AG04450 (cell line): ENCODE data around the gene FBN1. TPM values are rescaled to one million over a fixed set of nuclear protein-coding genes. Genes with fewer than 3 reads are reported as not detected.

Experiments
- CTCF ChIA-PET: fragments of 300-600, 350-600 bp; formaldehyde crosslinking; extraction: SDS; loops from one replicate; lab custom pipeline; 2022; ENCODE audit warnings: antibody characterized with exemption, inconsistent platforms; lab: Charles Lee
- POLR2A ChIA-PET: fragments of 350-600 bp; formaldehyde crosslinking; extraction: SDS; loops from one replicate; lab custom pipeline; 2021; ENCODE audit warnings: antibody characterized with exemption, inconsistent platforms; lab: Yijun Ruan, JAX
- DNase-seq: peaks from one replicate; pipeline ENCODE4 v3.0.0-alpha.2; 2011; ENCODE audit warnings: low read depth, low spot score
- H3K27ac ChIP-seq: one replicate; pipeline ENCODE4 v1.5.1; 2012; ENCODE audit warnings: low read depth, low read length, control low read depth
- H3K27me3 ChIP-seq: one replicate; pipeline ENCODE4 v1.6.0; 2012; ENCODE audit warnings: low read length; ENCODE audit not compliant: control insufficient read depth, insufficient read depth
- H3K4me3 ChIP-seq: 2 replicates; pipeline ENCODE4 v1.5.1; 2011; ENCODE audit warnings: mild to moderate bottlenecking, low read depth, low read length, control low read depth
- H3K9me3 ChIP-seq: 2 replicates; pipeline ENCODE4 v1.5.1; 2012; ENCODE audit warnings: low read length; ENCODE audit not compliant: control insufficient read depth, insufficient read depth
- polyA plus RNA-seq: library from polyadenylated mRNA; depleted of rRNA; stranded (reverse); fragments of >200 nt; gene quantifications from 2 replicates; pipeline ENCODE4 v1.2.3, GENCODE V29; 2011
- TF ChIP-seq, protein P1 (sequence below): IDR thresholded peaks from 2 replicates; pipeline ENCODE4 v1.5.1; 2011; ENCODE audit warnings: low read depth, low read length, control low read depth, inconsistent platforms

Gene FBN1
- polyA plus RNA-seq, 1 experiment: 530 TPM

DNA sequence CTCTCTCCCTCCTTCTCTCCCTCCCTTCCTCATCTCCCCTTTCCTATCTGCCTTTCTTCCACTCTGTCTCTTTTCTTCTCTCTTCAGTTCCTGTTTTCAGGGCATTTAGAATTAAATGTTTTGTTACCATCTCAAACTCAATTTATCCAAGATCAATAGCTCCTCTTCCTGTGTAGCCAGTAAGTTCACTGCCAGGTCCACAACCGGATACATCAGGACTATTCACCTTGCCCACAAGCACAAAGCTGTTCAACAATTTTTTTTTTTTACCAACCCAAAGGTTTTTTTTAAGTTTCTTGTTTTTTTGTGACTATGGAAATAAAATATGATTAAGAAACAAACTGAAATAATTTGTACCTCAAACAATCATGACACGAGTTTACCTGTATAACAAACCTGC, 26.1 kb downstream of the FBN1 start:
- CTCF ChIA-PET: interaction anchor here (0.9 kb wide), 1 partner anchor 267 kb away, joined by 3 read pairs; no protein-coding TSS in a partner anchor
- no peak for DNase-seq
- Histone ChIP-seq H3K27me3 (no peaks in the 10 kb centered on the region), H3K9me3 (no peaks in the 10 kb centered on the region), H3K4me3 (no peak overlapping the region), H3K27ac (no peak overlapping the region)
- TF ChIP-seq, protein P1, sequence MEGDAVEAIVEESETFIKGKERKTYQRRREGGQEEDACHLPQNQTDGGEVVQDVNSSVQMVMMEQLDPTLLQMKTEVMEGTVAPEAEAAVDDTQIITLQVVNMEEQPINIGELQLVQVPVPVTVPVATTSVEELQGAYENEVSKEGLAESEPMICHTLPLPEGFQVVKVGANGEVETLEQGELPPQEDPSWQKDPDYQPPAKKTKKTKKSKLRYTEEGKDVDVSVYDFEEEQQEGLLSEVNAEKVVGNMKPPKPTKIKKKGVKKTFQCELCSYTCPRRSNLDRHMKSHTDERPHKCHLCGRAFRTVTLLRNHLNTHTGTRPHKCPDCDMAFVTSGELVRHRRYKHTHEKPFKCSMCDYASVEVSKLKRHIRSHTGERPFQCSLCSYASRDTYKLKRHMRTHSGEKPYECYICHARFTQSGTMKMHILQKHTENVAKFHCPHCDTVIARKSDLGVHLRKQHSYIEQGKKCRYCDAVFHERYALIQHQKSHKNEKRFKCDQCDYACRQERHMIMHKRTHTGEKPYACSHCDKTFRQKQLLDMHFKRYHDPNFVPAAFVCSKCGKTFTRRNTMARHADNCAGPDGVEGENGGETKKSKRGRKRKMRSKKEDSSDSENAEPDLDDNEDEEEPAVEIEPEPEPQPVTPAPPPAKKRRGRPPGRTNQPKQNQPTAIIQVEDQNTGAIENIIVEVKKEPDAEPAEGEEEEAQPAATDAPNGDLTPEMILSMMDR: no peak
- POLR2A ChIA-PET: interaction anchor here (0.7 kb wide), 1 partner anchor 158 kb away, joined by 3 read pairs; no protein-coding TSS in a partner anchor

DNA sequence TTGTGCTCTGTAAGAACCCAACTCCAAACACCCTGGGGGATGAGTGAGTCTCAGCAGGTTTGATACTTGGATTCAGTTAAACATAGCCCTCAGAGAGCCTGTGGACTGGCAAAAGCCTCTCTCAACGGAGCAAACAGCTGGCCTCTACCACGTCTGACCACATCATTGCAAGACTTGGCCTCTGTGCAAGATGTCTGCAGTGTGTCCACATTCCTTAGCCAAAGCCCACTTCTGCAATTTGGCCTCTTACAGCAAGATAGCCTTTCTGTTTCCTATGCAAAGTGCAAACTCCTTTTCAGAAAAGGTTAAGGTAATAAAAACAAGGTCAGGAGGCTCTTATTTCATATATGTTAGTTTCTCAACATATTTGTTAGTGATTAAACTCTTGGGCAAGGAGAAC, 27.9 kb downstream of the FBN1 start:
- Histone ChIP-seq H3K4me3 (no peak overlapping the region), H3K9me3 (no peaks in the 10 kb centered on the region), H3K27me3 (no peaks in the 10 kb centered on the region), H3K27ac (no peak overlapping the region)
- TF ChIP-seq, protein P1: no peak
- CTCF ChIA-PET: no interaction called here
- peak; percentile 90 for DNase-seq
- POLR2A ChIA-PET: interaction anchor here (0.8 to 1.9 kb wide), 3 partner anchors 25 to 159 kb away, joined by 3 to 6 read pairs (median 3); partner anchors contain the start of gene FBN1

DNA sequence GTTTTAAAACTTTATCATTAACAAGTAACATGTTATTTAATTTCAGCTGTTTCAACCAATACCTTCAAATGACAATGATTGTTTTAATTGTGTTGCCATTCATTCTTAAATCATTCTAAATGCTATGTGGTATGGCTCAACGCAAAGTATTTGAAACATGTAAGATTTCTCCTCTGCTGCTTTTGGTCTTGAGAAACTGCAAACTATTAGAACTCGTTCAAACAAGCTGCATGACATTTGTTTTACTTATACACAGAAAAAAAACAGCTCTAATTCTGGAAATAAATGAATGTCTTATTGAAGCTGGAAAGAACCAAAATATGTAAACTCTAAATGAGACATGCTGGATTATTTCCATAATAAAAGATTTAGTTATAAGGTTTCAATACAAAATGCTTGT, 29.3 kb downstream of the FBN1 start:
- no peak overlapping the region for H3K27ac ChIP-seq
- CTCF ChIA-PET: interaction anchor here (1.1 kb wide), 1 partner anchor 258 kb away, joined by 4 read pairs; no protein-coding TSS in a partner anchor
- no peaks in the 10 kb centered on the region for H3K9me3 ChIP-seq
- no peak overlapping the region for H3K4me3 ChIP-seq
- peak; percentile 37 for DNase-seq
- TF ChIP-seq, protein P1: no peak
- POLR2A ChIA-PET: interaction anchor here (1.9 kb wide), 1 partner anchor 29 kb away, joined by 6 read pairs; the partner anchor contains the start of gene FBN1
- no peaks in the 10 kb centered on the region for H3K27me3 ChIP-seq

DNA sequence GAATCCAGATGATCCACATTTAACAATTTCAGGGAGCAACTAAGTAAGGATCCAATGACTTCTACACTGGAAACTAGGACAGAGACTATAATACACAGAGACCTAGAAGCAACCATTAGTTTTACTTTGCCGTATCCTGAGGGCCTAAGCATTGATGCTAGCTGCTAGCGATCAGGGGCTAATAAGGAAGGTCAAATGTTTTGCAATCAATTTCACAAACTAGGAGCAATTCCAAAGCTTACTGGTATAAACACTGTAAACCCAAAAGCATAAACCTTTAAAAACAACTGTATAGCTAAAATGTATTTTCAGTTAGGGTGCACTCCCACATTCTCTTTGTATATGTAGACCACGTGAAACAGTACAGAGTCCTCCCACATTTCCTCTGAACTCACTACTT, 31.5 kb downstream of the FBN1 start:
- Histone ChIP-seq H3K27me3 (no peaks in the 10 kb centered on the region), H3K4me3 (no peak overlapping the region), H3K27ac (no peak overlapping the region), H3K9me3 (no peaks in the 10 kb centered on the region)
- no peak for DNase-seq
- TF ChIP-seq, protein P1: no peak
- POLR2A ChIA-PET: interaction anchor here (0.7 to 1.4 kb wide), 2 partner anchors 25 to 31 kb away, joined by 3 to 4 read pairs; partner anchors contain the start of gene FBN1
- CTCF ChIA-PET: no interaction called here

DNA sequence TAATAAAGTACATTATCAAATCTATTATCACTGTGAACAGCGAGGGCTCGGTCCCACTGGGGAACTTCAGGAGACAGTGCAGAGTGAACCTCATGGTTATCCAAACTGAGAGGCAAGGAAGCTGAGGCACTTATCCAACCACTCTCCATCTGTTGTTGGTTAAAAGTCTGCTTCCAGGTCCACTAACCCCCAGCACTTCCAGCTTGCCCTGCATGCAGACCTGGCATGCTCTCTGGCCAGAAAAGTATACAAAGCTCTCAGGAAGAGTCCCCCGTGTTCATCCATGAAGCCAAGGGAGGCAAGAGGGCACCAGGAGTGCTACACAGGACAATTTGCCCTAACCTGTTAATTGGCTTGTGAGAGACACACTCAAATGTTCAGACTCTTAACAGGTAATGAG, 36.0 kb downstream of the FBN1 start:
- Histone ChIP-seq H3K4me3 (no peak overlapping the region), H3K27me3 (no peaks in the 10 kb centered on the region), H3K9me3 (no peaks in the 10 kb centered on the region), H3K27ac (no peak overlapping the region)
- POLR2A ChIA-PET: no interaction called here
- CTCF ChIA-PET: no interaction called here
- TF ChIP-seq, protein P1: no peak
- DNase-seq: no peak
